HS-27A (cell line): ENCODE data around the gene BMP6.

Experiments used
- DNase-seq: peaks from one replicate; pipeline ENCODE4 v3.0.0-alpha.2; 2012; ENCODE audit warnings: low read depth, missing footprints

The BMP6 gene

GRCh38 chr6:7832904-7833750 lies 107.2 kb downstream of the BMP6 start:
- no peak for DNase-seq

- no peak for DNase-seq
These were observed 107.8 kb downstream of the BMP6 start for GRCh38 chr6:7833751-7834070.

GRCh38 chr6:7836371-7837026 lies 110.6 kb downstream of the BMP6 start:
- no peak for DNase-seq

GRCh38 chr6:7841781-7842468 lies 116.0 kb downstream of the BMP6 start:
- DNase-seq = no peak

- no peak for DNase-seq
These were observed 121.3 kb downstream of the BMP6 start for GRCh38 chr6:7846966-7847818.

- no peak for DNase-seq
These were observed 122.3 kb downstream of the BMP6 start for GRCh38 chr6:7848229-7848628.

- DNase-seq = no peak
These were observed 125.9 kb downstream of the BMP6 start for GRCh38 chr6:7851780-7852179.

- DNase-seq = no peak
These were observed 133.7 kb downstream of the BMP6 start for GRCh38 chr6:7859591-7859990.

GRCh38 chr6:7865781-7866180 lies 139.9 kb downstream of the BMP6 start:
- DNase-seq = no peak

- DNase-seq = no peak
These were observed 140.6 kb downstream of the BMP6 start for GRCh38 chr6:7866526-7866925.

GRCh38 chr6:7868926-7869325 lies 143.0 kb downstream of the BMP6 start:
- no peak for DNase-seq

GRCh38 chr6:7878401-7878964 lies 152.6 kb downstream of the BMP6 start:
- DNase-seq = no peak

GRCh38 chr6:7879043-7879442 lies 153.1 kb downstream of the BMP6 start:
- no peak for DNase-seq

- no peak for DNase-seq
These were observed 153.7 kb downstream of the BMP6 start for GRCh38 chr6:7879579-7879978.

GRCh38 chr6:7879980-7880717 lies 154.2 kb downstream of the BMP6 start:
- DNase-seq = no peak

GRCh38 chr6:7880718-7881107 lies 154.8 kb downstream of the BMP6 start:
- no peak for DNase-seq

- no peak for DNase-seq
These were observed 156.0 kb downstream of the BMP6 start for GRCh38 chr6:7881765-7882500.

- no peak for DNase-seq
These were observed 156.8 kb downstream of the BMP6 start for GRCh38 chr6:7882505-7883257.

- no peak for DNase-seq
These were observed 157.5 kb downstream of the BMP6 start for GRCh38 chr6:7883381-7883780.

GRCh38 chr6:7886132-7886531 lies 160.2 kb downstream of the BMP6 start:
- no peak for DNase-seq
